Cerebellar nuclear complex (tissue), 1 donor: ENCODE results near the gene PRDX6.
"Not testable (repeated sequence)": the region's sequence is repeated elsewhere in the genome, so short reads cannot be mapped to it uniquely, and the experiment has no call there.

ENCODE experiments used
- DNase-seq, 2 experiments: peaks; one replicate each; lab custom pipeline; 2025; lab: John Stamatoyannopoulos, UW

PRDX6 gene

GRCh38 chr1:173496757-173497320, 19.7 kb downstream of the PRDX6 start:
- no peak for DNase-seq

- DNase-seq, result no peak
Observed at GRCh38 chr1:173499729-173500128, 22.6 kb downstream of the PRDX6 start.

- no peak for DNase-seq
Observed at GRCh38 chr1:173502104-173502503, 25.0 kb downstream of the PRDX6 start.

GRCh38 chr1:173503391-173503790, 26.3 kb downstream of the PRDX6 start:
- DNase-seq, result no peak

GRCh38 chr1:173504268-173504667, 27.1 kb downstream of the PRDX6 start:
- no peak for DNase-seq

GRCh38 chr1:173505391-173505790, 28.3 kb downstream of the PRDX6 start:
- no peak for DNase-seq

GRCh38 chr1:173506437-173506836, 29.3 kb downstream of the PRDX6 start:
- DNase-seq, result no peak

- no peak for DNase-seq
Observed at GRCh38 chr1:173507205-173507846, 30.2 kb downstream of the PRDX6 start.

- DNase-seq, result no peak
Observed at GRCh38 chr1:173507847-173508209, 30.7 kb downstream of the PRDX6 start.

GRCh38 chr1:173508541-173508940, 31.4 kb downstream of the PRDX6 start:
- DNase-seq, result no peak

GRCh38 chr1:173509797-173510196, 32.7 kb downstream of the PRDX6 start:
- no peak for DNase-seq

GRCh38 chr1:173514503-173514902, 37.4 kb downstream of the PRDX6 start:
- DNase-seq, result not testable (repeated sequence)

GRCh38 chr1:173520799-173521198, 43.7 kb downstream of the PRDX6 start:
- no peak for DNase-seq

GRCh38 chr1:173523329-173523728, 46.2 kb downstream of the PRDX6 start:
- no peak for DNase-seq

- no peak for DNase-seq
Observed at GRCh38 chr1:173525926-173526325, 48.8 kb downstream of the PRDX6 start.

GRCh38 chr1:173527151-173527826, 50.2 kb downstream of the PRDX6 start:
- DNase-seq, result no peak

- no peak for DNase-seq
Observed at GRCh38 chr1:173529106-173529505, 52.0 kb downstream of the PRDX6 start.

GRCh38 chr1:173530795-173531693, 53.9 kb downstream of the PRDX6 start:
- no peak for DNase-seq

GRCh38 chr1:173532237-173532636, 55.1 kb downstream of the PRDX6 start:
- no peak for DNase-seq

- DNase-seq, result no peak
Observed at GRCh38 chr1:173536223-173536622, 59.1 kb downstream of the PRDX6 start.
